Measurements from ENCODE around the gene CD27. TPM values are rescaled to one million over a fixed set of nuclear protein-coding genes. Genes with fewer than 3 reads are reported as not detected.

The CD27 gene
- total and polyA plus RNA-seq, 2 experiments from 2014 or later = 0.53 TPM; not detected in 1

GRCh38 chr12:6461401-6462233 lies 16.9 kb downstream of the CD27 start:
- no peaks in the 10 kb centered on the region; the same call in 1 of the 3 replicates for H3K4me1 Mint-ChIP-seq
- Histone ChIP-seq H3K27ac (ENCODE audit: low read depth) (no peak overlapping the region), H3F3A (replicated peaks; ENCODE audit: low read depth) (0 out of 2 replicates have a peak, but pooled peaks cover 4% of the 10 kb centered on the region), H3K27me3 (ENCODE audit: insufficient read depth) (no peaks in the 10 kb centered on the region), H3K79me2 (replicated peaks; ENCODE audit: insufficient read depth) (no peaks in the 10 kb centered on the region), H3K4me2 (no peak overlapping the region), H3K4me1 (ENCODE audit: insufficient read depth) (no peaks in the 10 kb centered on the region), H3K36me3 (ENCODE audit: insufficient read depth) (peaks cover 12% of the 10 kb centered on the region), H4K20me1 (replicated peaks; ENCODE audit: insufficient read depth) (no peaks in the 10 kb centered on the region), H2AFZ (no peak overlapping the region), H3K4me3 (no peak overlapping the region), H3K9me2 (ENCODE audit: insufficient read depth) (no peaks in the 10 kb centered on the region)
- DNase-seq (ENCODE audit: low spot score) = no peak
- no peak for ATAC-seq
- H3K27me3 Mint-ChIP-seq (ENCODE audit: insufficient read depth, low read depth, poor library complexity) = peaks cover 12% of the 10 kb centered on the region
- no peak for TF ChIP-seq CTCF (conservative IDR thresholded peaks at IDR 0.05; ENCODE audit: low read depth in 2 of 2)
- TF ChIP-seq EZH2 (IDR thresholded peaks at IDR 0.05; ENCODE audit: low read depth, unreplicated experiment) = no peak
- no peak for TF ChIP-seq ETS1 (IDR thresholded peaks at IDR 0.05)
- no peak for TF ChIP-seq ZNF331 (CRISPR knock-in tag; IDR thresholded peaks at IDR 0.05; ENCODE audit: low read depth)
- no peak for TF ChIP-seq ZNF114 (CRISPR knock-in tag; IDR thresholded peaks at IDR 0.05)
- TF ChIP-seq CREB1 (CRISPR knock-in tag; IDR thresholded peaks at IDR 0.05; ENCODE audit: low read depth) = no peak
- TF ChIP-seq POLR2AphosphoS5 (IDR thresholded peaks at IDR 0.05; ENCODE audit: low read depth) = no peak
- TF ChIP-seq REST (IDR thresholded peaks at IDR 0.05; ENCODE audit: unreplicated experiment) = no peak
- TF ChIP-seq JUNB (IDR thresholded peaks at IDR 0.05; ENCODE audit: unreplicated experiment) = no peak
- no peak for TF ChIP-seq EZH2phosphoT487 (IDR thresholded peaks at IDR 0.05; ENCODE audit: unreplicated experiment)
- no peak for TF ChIP-seq ZNF462 (CRISPR knock-in tag; IDR thresholded peaks at IDR 0.05)
- no peak for TF ChIP-seq STAT1 (IDR thresholded peaks at IDR 0.05; ENCODE audit: unreplicated experiment)
- no peak for TF ChIP-seq NANOG (IDR thresholded peaks at IDR 0.05; ENCODE audit: borderline replicate concordance)
- H3K9me3 Mint-ChIP-seq = no peaks in the 10 kb centered on the region
- no peak overlapping the region for H3K4me3 Mint-ChIP-seq
- peak overlapping the region; percentile 77; the same call in 1 of the 2 replicates for H3K27ac Mint-ChIP-seq
- H3K36me3 Mint-ChIP-seq (ENCODE audit: low read depth) = peaks cover 51% of the 10 kb centered on the region
